Kidney (tissue), 14 donors: Measurements from ENCODE around the gene ACTN1. TPM values are rescaled to one million over a fixed set of nuclear protein-coding genes. Genes with fewer than 3 reads are reported as not detected.

Experiments used
- DNase-seq, 5 donors: peaks; one replicate each; pipeline ENCODE4 v3.0.0-alpha.2; 2013 to 2020
- FAIRE-seq: peaks from 2 replicates; lab custom pipeline; 2012; peaks lifted over from hg19 to GRCh38; lab: Jason Lieb, UNC
- H3K27ac ChIP-seq, 2 donors: one replicate each; pipeline ENCODE4 v1.7.0; 2013; ENCODE audit warnings: low read depth in 2 of 2, low read length in 2 of 2, inconsistent platforms in 1 of 2
- H3K27me3 ChIP-seq: one replicate; pipeline ENCODE4 v1.7.1; 2013; ENCODE audit warnings: low read length, inconsistent platforms; ENCODE audit not compliant: control insufficient read depth, insufficient read depth
- H3K36me3 ChIP-seq, 3 donors: one replicate each; pipeline versions ENCODE4 v1.7.0 to v1.7.1; 2013; ENCODE audit warnings: low read length in 3 of 3, control low read depth in 1 of 3, inconsistent platforms in 1 of 3; ENCODE audit not compliant: insufficient read depth in 3 of 3, control insufficient read depth in 2 of 3
- H3K4me1 ChIP-seq, 3 donors: one replicate each; pipeline versions ENCODE4 v1.7.0 to v1.7.1; 2013; ENCODE audit warnings: low read length in 3 of 3, inconsistent platforms in 1 of 3, low read depth in 1 of 3; ENCODE audit not compliant: control insufficient read depth in 2 of 3, insufficient read depth in 2 of 3
- H3K4me3 ChIP-seq, 3 donors: one replicate each; pipeline versions ENCODE4 v1.7.0 to v1.8.1; 2013; ENCODE audit warnings: low read length in 3 of 3, control low read depth in 1 of 3, inconsistent platforms in 1 of 3
- H3K9ac ChIP-seq, 3 donors: one replicate each; pipeline versions ENCODE4 v1.7.0 to v1.7.1; 2013; ENCODE audit warnings: low read length in 3 of 3, control low read depth in 1 of 3, inconsistent platforms in 1 of 3
- H3K9me3 ChIP-seq, 3 donors: one replicate each; pipeline versions ENCODE4 v1.7.0 to v1.7.1; 2013; ENCODE audit warnings: low read length in 3 of 3, control low read depth in 1 of 3, inconsistent platforms in 1 of 3; ENCODE audit not compliant: control insufficient read depth in 2 of 3, insufficient read depth in 1 of 3
- intact Hi-C: fragments of 100-400 bp; cut with DNase I; formaldehyde crosslinking; loops from one replicate; pipeline ENCODE4 v1.11.1; 2022
- polyA plus RNA-seq: library from polyadenylated mRNA; stranded (reverse); fragments of 350-450 nt; fragmentation: Illumina TruSeq; extraction: RNeasy Lipid Tissue Mini Kit (QIAGEN cat#74804); gene quantifications from one replicate; pipeline ENCODE4 v1.2.3, GENCODE V29; 2014; ENCODE audit warnings: low read depth, low replicate concordance; ENCODE audit not compliant: insufficient read depth
- total RNA-seq: library from RNA; stranded (reverse); fragmentation: NEBNext Ultra II Directional; extraction: Animal tissue kit (Norgen Biotek cat#: 25700); gene quantifications from one replicate; pipeline ENCODE4 v1.2.1, GENCODE V29; 2021
- TF ChIP-seq, protein P1 (sequence below): IDR thresholded peaks from 3 replicates; pipeline ENCODE4 v1.5.1; 2012; ENCODE audit warnings: mild to moderate bottlenecking, moderate library complexity, borderline replicate concordance; ENCODE audit not compliant: insufficient read depth; ENCODE audit errors: extremely low read depth
- donor health status: control.
- donor health status: control.
- donor health status: control.
- donor health status: control.
- donor health status: control.
- donor health status: DM: yes; HTN: yes; CAD: no.
- donor health status: Normal renal cell carcinoma (clear cell type).

ACTN1 gene
- total and polyA plus RNA-seq, 2 donors from 2014 or later = 20.1 to 184 TPM

- Histone ChIP-seq H3K4me1 (peaks cover 0 to 4% (median 0%) of the 10 kb centered on the region in 3 donors), H3K36me3 (peaks cover 2 to 8% (median 7%) of the 10 kb centered on the region in 3 donors), H3K9me3 (no peaks in the 10 kb centered on the region), H3K27me3 (no peaks in the 10 kb centered on the region), H3K27ac (no peak overlapping the region), H3K9ac (no peak overlapping the region), H3K4me3 (no peak overlapping the region)
- DNase-seq (peak in 1 of 5 donors; percentile 35), FAIRE-seq (no peak)
- intact Hi-C loops = no loop called here
- TF ChIP-seq, protein P1, sequence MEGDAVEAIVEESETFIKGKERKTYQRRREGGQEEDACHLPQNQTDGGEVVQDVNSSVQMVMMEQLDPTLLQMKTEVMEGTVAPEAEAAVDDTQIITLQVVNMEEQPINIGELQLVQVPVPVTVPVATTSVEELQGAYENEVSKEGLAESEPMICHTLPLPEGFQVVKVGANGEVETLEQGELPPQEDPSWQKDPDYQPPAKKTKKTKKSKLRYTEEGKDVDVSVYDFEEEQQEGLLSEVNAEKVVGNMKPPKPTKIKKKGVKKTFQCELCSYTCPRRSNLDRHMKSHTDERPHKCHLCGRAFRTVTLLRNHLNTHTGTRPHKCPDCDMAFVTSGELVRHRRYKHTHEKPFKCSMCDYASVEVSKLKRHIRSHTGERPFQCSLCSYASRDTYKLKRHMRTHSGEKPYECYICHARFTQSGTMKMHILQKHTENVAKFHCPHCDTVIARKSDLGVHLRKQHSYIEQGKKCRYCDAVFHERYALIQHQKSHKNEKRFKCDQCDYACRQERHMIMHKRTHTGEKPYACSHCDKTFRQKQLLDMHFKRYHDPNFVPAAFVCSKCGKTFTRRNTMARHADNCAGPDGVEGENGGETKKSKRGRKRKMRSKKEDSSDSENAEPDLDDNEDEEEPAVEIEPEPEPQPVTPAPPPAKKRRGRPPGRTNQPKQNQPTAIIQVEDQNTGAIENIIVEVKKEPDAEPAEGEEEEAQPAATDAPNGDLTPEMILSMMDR = no peak
These were observed 98.5 kb downstream of the ACTN1 start for GRCh38 chr14:68880581-68881105.

GRCh38 chr14:68879841-68880575 is 99.1 kb downstream of the ACTN1 start:
- H3K27ac ChIP-seq = no peak overlapping the region
- peaks cover 0 to 4% (median 0%) of the 10 kb centered on the region in 3 donors for H3K4me1 ChIP-seq
- DNase-seq (peak in 1 of 5 donors; percentile 42), FAIRE-seq (no peak)
- no peak overlapping the region for H3K9ac ChIP-seq
- H3K4me3 ChIP-seq = no peak overlapping the region
- no peaks in the 10 kb centered on the region for H3K27me3 ChIP-seq
- H3K9me3 ChIP-seq = no peaks in the 10 kb centered on the region
- TF ChIP-seq, protein P1 = no peak
- H3K36me3 ChIP-seq = peaks cover 2 to 8% (median 7%) of the 10 kb centered on the region in 3 donors
- intact Hi-C loops = no loop called here

DNA sequence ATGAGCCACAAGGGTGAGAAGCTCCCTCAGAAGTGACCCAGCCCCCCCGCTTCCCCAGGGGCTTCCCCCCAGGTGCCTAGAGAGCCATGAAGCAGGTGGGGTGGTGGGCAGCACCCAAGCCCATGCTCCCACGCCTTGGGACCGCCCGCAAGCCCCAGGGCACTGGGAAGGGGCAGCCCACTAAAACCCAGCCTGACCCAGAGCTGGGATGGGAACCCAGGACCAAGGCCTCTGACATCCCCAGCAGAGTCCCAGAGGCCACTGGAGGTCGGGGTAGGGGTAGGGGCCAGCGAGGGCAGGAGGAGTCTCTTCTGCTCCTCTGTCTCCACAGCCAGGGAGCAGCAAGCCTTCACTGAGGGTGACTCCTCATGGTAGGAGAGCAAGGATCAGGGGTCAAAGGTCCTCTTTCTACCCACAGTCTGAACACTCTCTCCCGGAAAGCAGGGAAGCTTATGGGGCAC is 99.8 kb downstream of the ACTN1 start:
- Histone ChIP-seq H3K27me3 (no peaks in the 10 kb centered on the region), H3K36me3 (peaks cover 2 to 8% (median 7%) of the 10 kb centered on the region in 3 donors), H3K27ac (no peak overlapping the region), H3K9ac (no peak overlapping the region), H3K4me1 (peaks cover 0 to under 1% (median 0%) of the 10 kb centered on the region in 3 donors), H3K4me3 (no peak overlapping the region), H3K9me3 (no peaks in the 10 kb centered on the region)
- FAIRE-seq = no peak
- peak in 1 of 5 donors; percentile 65 for DNase-seq
- intact Hi-C loops = no loop called here
- TF ChIP-seq, protein P1 = no peak
